ENCODE results near the gene CACNB2. TPM values are rescaled to one million over a fixed set of nuclear protein-coding genes. Genes with fewer than 3 reads are reported as not detected.

The CACNB2 gene
- total RNA-seq, 2 donors from 2014 or later, result 19.0 to 20.6 TPM

GRCh38 chr10:18478354-18478753 lies 338.1 kb downstream of the CACNB2 start:
- no peak for TF ChIP-seq CTCF (IDR thresholded peaks at IDR 0.05)
- H3K27ac ChIP-seq, result no peak overlapping the region
- peaks cover 0 to 8% of the 10 kb centered on the region in 2 donors for H3K4me1 ChIP-seq
- H3K27me3 ChIP-seq, result no peaks in the 10 kb centered on the region
- H3K36me3 ChIP-seq, result no peaks in the 10 kb centered on the region
- no peaks in the 10 kb centered on the region for H3K9me3 ChIP-seq
- DNase-seq (ENCODE audit: low spot score), result no peak
- no peak overlapping the region for H3K4me3 ChIP-seq

- Histone ChIP-seq H3K36me3 (no peaks in the 10 kb centered on the region), H3K4me3 (no peak overlapping the region), H3K27me3 (no peaks in the 10 kb centered on the region), H3K9me3 (no peaks in the 10 kb centered on the region), H3K4me1 (peaks cover 0 to 7% of the 10 kb centered on the region in 2 donors), H3K27ac (no peak overlapping the region)
- no peak for TF ChIP-seq CTCF (IDR thresholded peaks at IDR 0.05)
- DNase-seq (ENCODE audit: low spot score), result no peak
These were observed 339.3 kb downstream of the CACNB2 start for GRCh38 chr10:18479502-18479901.

- Histone ChIP-seq H3K36me3 (no peaks in the 10 kb centered on the region), H3K4me1 (peaks cover 0 to 17% of the 10 kb centered on the region in 2 donors), H3K27me3 (no peaks in the 10 kb centered on the region), H3K4me3 (no peak overlapping the region), H3K9me3 (no peaks in the 10 kb centered on the region), H3K27ac (peak overlapping the region; percentile 4 to 16)
- no peak for TF ChIP-seq CTCF (IDR thresholded peaks at IDR 0.05)
- DNase-seq (ENCODE audit: low spot score), result no peak
These were observed 343.4 kb downstream of the CACNB2 start for GRCh38 chr10:18483516-18484186.

- peaks cover 0 to 17% of the 10 kb centered on the region in 2 donors for H3K4me1 ChIP-seq
- peak overlapping the region in 1 of 2 donors; percentile 59 for H3K27ac ChIP-seq
- no peaks in the 10 kb centered on the region for H3K27me3 ChIP-seq
- no peak overlapping the region for H3K4me3 ChIP-seq
- no peaks in the 10 kb centered on the region for H3K9me3 ChIP-seq
- TF ChIP-seq CTCF (IDR thresholded peaks at IDR 0.05), result no peak
- H3K36me3 ChIP-seq, result no peaks in the 10 kb centered on the region
- DNase-seq (ENCODE audit: low spot score), result no peak
These were observed 346.2 kb downstream of the CACNB2 start for GRCh38 chr10:18486438-18486837.

GRCh38 chr10:18490755-18491154 lies 350.5 kb downstream of the CACNB2 start:
- Histone ChIP-seq H3K27me3 (no peaks in the 10 kb centered on the region), H3K36me3 (no peaks in the 10 kb centered on the region), H3K4me3 (no peak overlapping the region), H3K9me3 (no peaks in the 10 kb centered on the region), H3K4me1 (peaks cover 0 to 4% of the 10 kb centered on the region in 2 donors), H3K27ac (peak overlapping the region; percentile 7 to 47)
- no peak for DNase-seq (ENCODE audit: low spot score)
- no peak for TF ChIP-seq CTCF (IDR thresholded peaks at IDR 0.05)
